ENCODE results near the gene CLK4.

CLK4 gene

DNA sequence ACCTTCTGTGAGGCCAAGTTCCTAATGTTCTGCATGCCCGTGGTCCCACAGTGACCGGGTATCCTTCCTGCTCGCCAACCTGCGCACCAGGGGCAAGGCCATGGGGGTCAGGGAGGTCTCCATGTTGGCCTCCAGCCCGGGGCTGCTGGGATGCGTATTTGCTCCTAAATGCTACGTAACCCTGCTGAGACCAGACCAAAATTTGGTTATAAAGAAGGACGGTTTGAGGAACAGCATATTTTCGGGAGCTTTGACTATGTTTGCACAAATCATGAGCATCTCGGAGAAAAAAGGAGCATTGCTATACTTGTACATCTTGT, 35.7 kb upstream of the CLK4 start:
- no peaks in the 10 kb centered on the region for H3K36me3 ChIP-seq (ENCODE audit: control insufficient read depth in 2 of 2, insufficient read depth in 2 of 2, low read length in 2 of 2)
- no peaks in the 10 kb centered on the region for H3K4me1 ChIP-seq (ENCODE audit: control insufficient read depth, insufficient read depth, low read length)
- no peak overlapping the region for H3K4me3 ChIP-seq (ENCODE audit: low read length in 2 of 2)
- peaks cover 0 to 2% of the 10 kb centered on the region in 2 donors for H3K9me3 ChIP-seq (ENCODE audit: control insufficient read depth in 2 of 2, low read length in 2 of 2)
- H3K9ac ChIP-seq (ENCODE audit: low read length in 2 of 2), result no peak overlapping the region
- H3K27ac ChIP-seq (ENCODE audit: low read length), result no peak overlapping the region
- no peaks in the 10 kb centered on the region for H3K27me3 ChIP-seq (ENCODE audit: control insufficient read depth in 1 of 2, insufficient read depth in 2 of 2, low read length in 2 of 2)

GRCh38 chr5:178661836-178662540, 35.1 kb upstream of the CLK4 start:
- H3K27me3 ChIP-seq (ENCODE audit: control insufficient read depth in 1 of 2, insufficient read depth in 2 of 2, low read length in 2 of 2), result no peaks in the 10 kb centered on the region

DNA sequence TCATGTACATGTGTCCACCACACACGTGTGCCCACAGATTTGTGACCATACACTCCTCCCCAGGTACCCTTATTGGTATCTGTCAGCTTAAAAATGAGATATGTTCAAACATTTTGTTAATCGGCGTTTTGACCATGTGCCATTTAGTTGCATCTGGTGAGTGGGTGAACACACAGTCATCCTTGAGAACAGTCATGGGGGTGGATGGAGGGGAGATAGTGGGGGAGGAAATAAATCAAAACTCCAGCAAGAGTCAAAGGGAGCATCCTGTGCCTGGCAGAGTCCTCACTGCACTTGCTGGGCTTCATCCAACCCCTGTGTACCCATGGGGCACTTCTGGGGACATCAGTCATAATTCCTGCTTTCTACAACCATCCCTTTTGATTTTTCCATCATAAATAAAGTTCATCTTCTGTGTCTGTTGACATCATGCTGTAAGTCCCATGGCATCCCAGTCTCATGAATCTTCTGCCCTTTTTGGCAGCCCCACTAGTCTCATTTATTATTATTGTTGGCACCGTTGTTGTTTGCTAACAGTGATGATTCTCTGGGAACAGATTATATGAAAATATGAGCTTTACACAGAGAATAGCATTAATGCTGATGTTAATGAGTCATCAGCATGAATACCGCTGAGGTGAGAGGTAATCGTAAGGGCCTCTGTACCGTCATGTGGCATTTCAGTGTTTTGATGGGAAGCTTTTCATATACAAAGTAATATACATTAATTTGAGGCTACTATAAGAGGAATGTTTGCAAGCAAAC, 24.4 kb upstream of the CLK4 start:
- no peak overlapping the region for H3K27ac ChIP-seq (ENCODE audit: low read length)
- no peak overlapping the region for H3K4me3 ChIP-seq (ENCODE audit: low read length in 2 of 2)
- H3K4me1 ChIP-seq (ENCODE audit: control insufficient read depth, insufficient read depth, low read length), result no peaks in the 10 kb centered on the region

More at GRCh38 chr5:178661836-178662540, 35.1 kb upstream of the CLK4 start:
- Histone ChIP-seq H3K9ac (ENCODE audit: low read length in 2 of 2) (no peak overlapping the region), H3K36me3 (ENCODE audit: control insufficient read depth in 2 of 2, insufficient read depth in 2 of 2, low read length in 2 of 2) (no peaks in the 10 kb centered on the region), H3K9me3 (ENCODE audit: control insufficient read depth in 2 of 2, low read length in 2 of 2) (no peaks in the 10 kb centered on the region), H3K4me1 (ENCODE audit: control insufficient read depth, insufficient read depth, low read length) (no peaks in the 10 kb centered on the region), H3K4me3 (ENCODE audit: low read length in 2 of 2) (no peak overlapping the region), H3K27ac (ENCODE audit: low read length) (no peak overlapping the region)

GRCh38 chr5:178650214-178650613, 23.4 kb upstream of the CLK4 start:
- Histone ChIP-seq H3K27ac (ENCODE audit: low read length) (no peak overlapping the region), H3K9ac (ENCODE audit: low read length in 2 of 2) (no peak overlapping the region), H3K4me1 (ENCODE audit: control insufficient read depth, insufficient read depth, low read length) (no peaks in the 10 kb centered on the region), H3K36me3 (ENCODE audit: control insufficient read depth in 2 of 2, insufficient read depth in 2 of 2, low read length in 2 of 2) (no peaks in the 10 kb centered on the region), H3K9me3 (ENCODE audit: control insufficient read depth in 2 of 2, low read length in 2 of 2) (peaks cover 0 to 9% of the 10 kb centered on the region in 2 donors), H3K27me3 (ENCODE audit: control insufficient read depth in 1 of 2, insufficient read depth in 2 of 2, low read length in 2 of 2) (no peaks in the 10 kb centered on the region), H3K4me3 (ENCODE audit: low read length in 2 of 2) (no peak overlapping the region)

More for the DNA sequence above, 24.4 kb upstream of the CLK4 start:
- Histone ChIP-seq H3K27me3 (ENCODE audit: control insufficient read depth in 1 of 2, insufficient read depth in 2 of 2, low read length in 2 of 2) (no peaks in the 10 kb centered on the region), H3K9ac (ENCODE audit: low read length in 2 of 2) (no peak overlapping the region), H3K9me3 (ENCODE audit: control insufficient read depth in 2 of 2, low read length in 2 of 2) (peaks cover 0 to 9% of the 10 kb centered on the region in 2 donors), H3K36me3 (ENCODE audit: control insufficient read depth in 2 of 2, insufficient read depth in 2 of 2, low read length in 2 of 2) (no peaks in the 10 kb centered on the region)

GRCh38 chr5:178649580-178649979, 22.7 kb upstream of the CLK4 start:
- Histone ChIP-seq H3K4me3 (ENCODE audit: low read length in 2 of 2) (no peak overlapping the region), H3K9me3 (ENCODE audit: control insufficient read depth in 2 of 2, low read length in 2 of 2) (peaks cover 0 to 9% of the 10 kb centered on the region in 2 donors), H3K36me3 (ENCODE audit: control insufficient read depth in 2 of 2, insufficient read depth in 2 of 2, low read length in 2 of 2) (no peaks in the 10 kb centered on the region), H3K27ac (ENCODE audit: low read length) (no peak overlapping the region), H3K9ac (ENCODE audit: low read length in 2 of 2) (no peak overlapping the region), H3K4me1 (ENCODE audit: control insufficient read depth, insufficient read depth, low read length) (no peaks in the 10 kb centered on the region), H3K27me3 (ENCODE audit: control insufficient read depth in 1 of 2, insufficient read depth in 2 of 2, low read length in 2 of 2) (no peaks in the 10 kb centered on the region)

- no peak overlapping the region for H3K9ac ChIP-seq (ENCODE audit: low read length in 2 of 2)
- H3K4me3 ChIP-seq (ENCODE audit: low read length in 2 of 2), result no peak overlapping the region
These were observed 18.1 kb upstream of the CLK4 start for GRCh38 chr5:178644826-178645545.

DNA sequence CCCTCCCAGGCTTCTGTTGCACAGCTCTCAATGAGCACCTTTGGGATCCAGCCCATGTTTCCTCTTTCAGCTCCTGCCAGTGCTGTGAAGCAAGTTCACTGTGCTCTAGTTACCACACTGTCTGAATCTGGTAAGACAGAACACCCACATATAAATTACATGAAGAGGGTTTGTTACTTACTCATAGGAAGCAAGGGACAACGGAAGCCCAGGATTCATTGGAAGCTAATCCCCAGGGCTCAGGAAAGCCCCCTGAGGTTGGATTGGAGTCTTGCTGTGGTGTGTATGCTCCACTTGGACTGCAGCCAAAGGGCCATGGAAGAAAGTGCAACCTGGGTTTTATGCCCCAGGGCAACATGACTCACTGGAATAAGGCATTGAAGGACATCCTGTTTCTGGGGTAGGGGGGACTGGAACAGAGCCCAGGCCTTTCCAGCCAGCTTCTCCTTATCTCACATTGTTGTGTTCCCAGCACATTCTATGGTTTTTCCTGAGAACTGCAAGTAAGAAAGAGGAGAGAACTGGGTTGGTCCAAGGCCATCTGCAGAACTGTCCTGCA, 15.6 kb upstream of the CLK4 start:
- no peak overlapping the region for H3K9ac ChIP-seq (ENCODE audit: low read length in 2 of 2)
- H3K4me3 ChIP-seq (ENCODE audit: low read length in 2 of 2), result no peak overlapping the region
- no peaks in the 10 kb centered on the region for H3K27me3 ChIP-seq (ENCODE audit: control insufficient read depth in 1 of 2, insufficient read depth in 2 of 2, low read length in 2 of 2)
- no peaks in the 10 kb centered on the region for H3K36me3 ChIP-seq (ENCODE audit: control insufficient read depth in 2 of 2, insufficient read depth in 2 of 2, low read length in 2 of 2)
- H3K9me3 ChIP-seq (ENCODE audit: control insufficient read depth in 2 of 2, low read length in 2 of 2), result no peaks in the 10 kb centered on the region
- H3K4me1 ChIP-seq (ENCODE audit: control insufficient read depth, insufficient read depth, low read length), result no peaks in the 10 kb centered on the region
- no peak overlapping the region for H3K27ac ChIP-seq (ENCODE audit: low read length)

More at GRCh38 chr5:178644826-178645545, 18.1 kb upstream of the CLK4 start:
- Histone ChIP-seq H3K36me3 (ENCODE audit: control insufficient read depth in 2 of 2, insufficient read depth in 2 of 2, low read length in 2 of 2) (no peaks in the 10 kb centered on the region), H3K9me3 (ENCODE audit: control insufficient read depth in 2 of 2, low read length in 2 of 2) (peaks cover 0 to 4% of the 10 kb centered on the region in 2 donors), H3K4me1 (ENCODE audit: control insufficient read depth, insufficient read depth, low read length) (no peaks in the 10 kb centered on the region), H3K27me3 (ENCODE audit: control insufficient read depth in 1 of 2, insufficient read depth in 2 of 2, low read length in 2 of 2) (no peaks in the 10 kb centered on the region), H3K27ac (ENCODE audit: low read length) (no peak overlapping the region)

- H3K36me3 ChIP-seq (ENCODE audit: control insufficient read depth in 2 of 2, insufficient read depth in 2 of 2, low read length in 2 of 2), result no peaks in the 10 kb centered on the region
- no peak overlapping the region for H3K9ac ChIP-seq (ENCODE audit: low read length in 2 of 2)
- no peaks in the 10 kb centered on the region for H3K27me3 ChIP-seq (ENCODE audit: control insufficient read depth in 1 of 2, insufficient read depth in 2 of 2, low read length in 2 of 2)
- H3K4me1 ChIP-seq (ENCODE audit: control insufficient read depth, insufficient read depth, low read length), result no peaks in the 10 kb centered on the region
- H3K9me3 ChIP-seq (ENCODE audit: control insufficient read depth in 2 of 2, low read length in 2 of 2), result no peaks in the 10 kb centered on the region
- no peak overlapping the region for H3K27ac ChIP-seq (ENCODE audit: low read length)
- H3K4me3 ChIP-seq (ENCODE audit: low read length in 2 of 2), result no peak overlapping the region
These were observed 14.9 kb upstream of the CLK4 start for GRCh38 chr5:178641711-178642110.

GRCh38 chr5:178640331-178641045, 13.6 kb upstream of the CLK4 start:
- H3K4me1 ChIP-seq (ENCODE audit: control insufficient read depth, insufficient read depth, low read length), result no peaks in the 10 kb centered on the region
- H3K9me3 ChIP-seq (ENCODE audit: control insufficient read depth in 2 of 2, low read length in 2 of 2), result no peaks in the 10 kb centered on the region
- H3K4me3 ChIP-seq (ENCODE audit: low read length in 2 of 2), result no peak overlapping the region
- H3K27ac ChIP-seq (ENCODE audit: low read length), result no peak overlapping the region
- no peaks in the 10 kb centered on the region for H3K27me3 ChIP-seq (ENCODE audit: control insufficient read depth in 1 of 2, insufficient read depth in 2 of 2, low read length in 2 of 2)
- H3K36me3 ChIP-seq (ENCODE audit: control insufficient read depth in 2 of 2, insufficient read depth in 2 of 2, low read length in 2 of 2), result no peaks in the 10 kb centered on the region
- H3K9ac ChIP-seq (ENCODE audit: low read length in 2 of 2), result no peak overlapping the region

DNA sequence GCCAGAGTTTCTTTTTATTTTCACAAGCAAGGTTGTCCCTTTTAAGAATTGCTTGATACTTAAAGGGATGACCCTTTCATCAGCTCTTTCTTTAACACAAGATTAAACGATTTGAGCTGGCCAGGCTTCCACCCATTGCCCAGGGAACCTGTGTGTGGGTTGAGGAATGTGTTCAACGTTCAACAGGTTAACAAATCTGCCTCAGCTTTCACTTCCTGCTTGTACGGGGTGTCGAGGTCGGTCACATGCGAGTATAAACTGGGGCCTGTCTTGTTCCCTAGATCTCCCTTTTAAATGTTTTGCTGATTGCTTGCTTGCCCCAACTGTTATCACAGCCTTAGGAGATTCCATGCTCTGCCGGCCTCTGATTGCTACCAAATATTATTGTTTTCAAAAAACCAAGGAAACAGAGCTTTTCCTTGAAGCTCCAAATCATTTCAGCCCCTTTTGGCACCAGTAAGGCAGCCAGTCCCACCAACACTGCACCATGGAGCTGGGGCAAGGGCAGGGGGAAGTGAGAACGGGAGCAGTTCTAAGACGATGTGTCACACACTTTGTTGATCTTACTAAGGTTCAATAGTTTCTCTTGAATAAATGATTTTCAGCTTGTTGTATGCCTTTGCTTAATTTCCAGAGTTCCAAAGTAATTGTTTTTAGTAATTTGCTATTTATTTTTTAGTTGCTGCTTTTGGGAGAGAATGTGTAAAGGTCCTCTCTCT, 10.7 kb upstream of the CLK4 start:
- H3K9me3 ChIP-seq (ENCODE audit: control insufficient read depth in 2 of 2, low read length in 2 of 2), result no peaks in the 10 kb centered on the region
- H3K36me3 ChIP-seq (ENCODE audit: control insufficient read depth in 2 of 2, insufficient read depth in 2 of 2, low read length in 2 of 2), result no peaks in the 10 kb centered on the region
- H3K27me3 ChIP-seq (ENCODE audit: control insufficient read depth in 1 of 2, insufficient read depth in 2 of 2, low read length in 2 of 2), result no peaks in the 10 kb centered on the region
- no peak overlapping the region for H3K27ac ChIP-seq (ENCODE audit: low read length)
- no peak overlapping the region for H3K4me3 ChIP-seq (ENCODE audit: low read length in 2 of 2)
- H3K4me1 ChIP-seq (ENCODE audit: control insufficient read depth, insufficient read depth, low read length), result no peaks in the 10 kb centered on the region
- no peak overlapping the region for H3K9ac ChIP-seq (ENCODE audit: low read length in 2 of 2)
